ENCODE data around the gene BCL2L1.

GRCh38 chr20:31699801-31700728 is 22.6 kb downstream of the BCL2L1 start:
- TF ChIP-seq CTCF (IDR thresholded peaks at IDR 0.05), result no peak
- TF ChIP-seq POLR2A (IDR thresholded peaks at IDR 0.05), result no peak

Data from tibial nerve (tissue), 3 donors.